ENCODE results near the gene NADK.
"Not testable (repeated sequence)": the region's sequence is repeated elsewhere in the genome, so short reads cannot be mapped to it uniquely, and the experiment has no call there.

The NADK gene

GRCh38 chr1:1715109-1715883, 63.0 kb downstream of the NADK start:
- not testable (repeated sequence) for H3K27ac Mint-ChIP-seq; ATAC-seq (replicated peaks); H3K4me3 Mint-ChIP-seq; DNase-seq; H3K4me1 Mint-ChIP-seq (ENCODE audit: low read depth in 2 of 2); H3K9me3 Mint-ChIP-seq; H3K27me3 Mint-ChIP-seq
- H3K36me3 Mint-ChIP-seq (ENCODE audit: insufficient read depth), result peaks cover 34% of the 10 kb centered on the region

GRCh38 chr1:1707897-1708296, 70.4 kb downstream of the NADK start:
- not testable (repeated sequence) for H3K27me3 Mint-ChIP-seq; ATAC-seq (replicated peaks); H3K4me1 Mint-ChIP-seq (ENCODE audit: low read depth in 2 of 2); H3K27ac Mint-ChIP-seq; H3K36me3 Mint-ChIP-seq (ENCODE audit: insufficient read depth); DNase-seq; H3K4me3 Mint-ChIP-seq; H3K9me3 Mint-ChIP-seq

GRCh38 chr1:1707241-1707640, 71.0 kb downstream of the NADK start:
- ATAC-seq (replicated peaks); H3K9me3 Mint-ChIP-seq: not testable (repeated sequence)

GRCh38 chr1:1705623-1706022, 72.6 kb downstream of the NADK start:
- H3K36me3 Mint-ChIP-seq (ENCODE audit: insufficient read depth); ATAC-seq (replicated peaks); H3K27ac Mint-ChIP-seq; H3K4me3 Mint-ChIP-seq; DNase-seq; H3K4me1 Mint-ChIP-seq (ENCODE audit: low read depth in 2 of 2); H3K9me3 Mint-ChIP-seq; H3K27me3 Mint-ChIP-seq: not testable (repeated sequence)

More at GRCh38 chr1:1707241-1707640, 71.0 kb downstream of the NADK start:
- not testable (repeated sequence) for H3K4me1 Mint-ChIP-seq (ENCODE audit: low read depth in 2 of 2); H3K27me3 Mint-ChIP-seq; H3K36me3 Mint-ChIP-seq (ENCODE audit: insufficient read depth); H3K27ac Mint-ChIP-seq; H3K4me3 Mint-ChIP-seq; DNase-seq

- H3K4me1 Mint-ChIP-seq (ENCODE audit: low read depth in 2 of 2); H3K27me3 Mint-ChIP-seq; DNase-seq; H3K36me3 Mint-ChIP-seq (ENCODE audit: insufficient read depth); H3K9me3 Mint-ChIP-seq; H3K4me3 Mint-ChIP-seq; H3K27ac Mint-ChIP-seq; ATAC-seq (replicated peaks): not testable (repeated sequence)
Observed at GRCh38 chr1:1704284-1704957, 73.8 kb downstream of the NADK start.

GRCh38 chr1:1703796-1704195, 74.5 kb downstream of the NADK start:
- no peaks in the 10 kb centered on the region for H3K27me3 Mint-ChIP-seq
- ATAC-seq (replicated peaks) (no peak), DNase-seq (no peak)
- no peak overlapping the region for H3K27ac Mint-ChIP-seq
- no peaks in the 10 kb centered on the region for H3K9me3 Mint-ChIP-seq
- no peak overlapping the region for H3K4me3 Mint-ChIP-seq
- H3K4me1 Mint-ChIP-seq (ENCODE audit: low read depth in 2 of 2), result no peaks in the 10 kb centered on the region
- H3K36me3 Mint-ChIP-seq (ENCODE audit: insufficient read depth), result peaks cover 5% of the 10 kb centered on the region

- not testable (repeated sequence) for H3K36me3 Mint-ChIP-seq (ENCODE audit: insufficient read depth); H3K4me1 Mint-ChIP-seq (ENCODE audit: low read depth in 2 of 2); H3K27ac Mint-ChIP-seq; H3K9me3 Mint-ChIP-seq; H3K27me3 Mint-ChIP-seq; ATAC-seq (replicated peaks); DNase-seq; H3K4me3 Mint-ChIP-seq
Observed at GRCh38 chr1:1702506-1702905, 75.8 kb downstream of the NADK start.
